ENCODE results near the gene UBASH3A. TPM values are rescaled to one million over a fixed set of nuclear protein-coding genes. Genes with fewer than 3 reads are reported as not detected.

UBASH3A gene
- total RNA-seq, 2 experiments from 2014 or later, result not detected

DNA sequence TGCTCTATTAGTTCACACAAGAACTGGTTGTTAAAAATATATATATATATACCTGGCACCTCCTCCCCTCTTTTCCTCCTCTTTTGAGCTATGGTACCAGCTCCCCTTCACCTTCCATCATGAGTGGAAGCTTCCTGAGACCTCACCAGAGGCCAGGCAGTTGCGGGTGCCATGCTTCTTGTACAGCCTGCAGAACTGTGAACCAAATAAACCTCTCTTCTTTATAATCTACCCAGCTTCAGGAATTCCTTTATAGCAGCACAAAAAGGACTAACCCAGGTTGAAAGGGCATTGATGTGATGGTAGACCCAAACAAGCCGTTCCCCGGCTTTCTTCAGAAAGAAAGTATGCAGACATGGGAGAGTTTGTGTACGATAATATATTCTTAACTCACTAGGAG lies 77.5 kb downstream of the UBASH3A start:
- H3K9me3 ChIP-seq (ENCODE audit: low read length), result no peaks in the 10 kb centered on the region
- no peak overlapping the region for H3K4me3 ChIP-seq (ENCODE audit: low read depth, low read length, poor library complexity, severe bottlenecking)
- H2AFZ ChIP-seq (ENCODE audit: low read length), result no peak overlapping the region
- intact Hi-C loops (cut with micrococcal nuclease; ENCODE audit: unreplicated experiment), result no loop called here
- DNase-seq (ENCODE audit: low spot score), result no peak
- H3K4me1 ChIP-seq (ENCODE audit: insufficient read depth, low read length, poor library complexity, severe bottlenecking), result no peaks in the 10 kb centered on the region
- ChIA-PET CTCF (ENCODE audit: unreplicated experiment) (no interaction called here), POLR2A (no interaction called here)
- no peaks in the 10 kb centered on the region for H3K79me2 ChIP-seq (ENCODE audit: insufficient read depth, low read depth, low read length)
- BruUV-seq (replicated peaks), result no TSS peak
- no peaks in the 10 kb centered on the region for H4K20me1 ChIP-seq (ENCODE audit: insufficient read depth, low read length)
- no peaks in the 10 kb centered on the region for H3K9me2 ChIP-seq (ENCODE audit: insufficient read depth, low read length)
- H3K27ac ChIP-seq (ENCODE audit: low read depth, low read length, poor library complexity, severe bottlenecking), result no peak overlapping the region
- TF ChIP-seq EZH2phosphoT487 (IDR thresholded peaks at IDR 0.05; ENCODE audit: borderline replicate concordance, low read depth, low read length), result no peak
- TF ChIP-seq, protein P1, sequence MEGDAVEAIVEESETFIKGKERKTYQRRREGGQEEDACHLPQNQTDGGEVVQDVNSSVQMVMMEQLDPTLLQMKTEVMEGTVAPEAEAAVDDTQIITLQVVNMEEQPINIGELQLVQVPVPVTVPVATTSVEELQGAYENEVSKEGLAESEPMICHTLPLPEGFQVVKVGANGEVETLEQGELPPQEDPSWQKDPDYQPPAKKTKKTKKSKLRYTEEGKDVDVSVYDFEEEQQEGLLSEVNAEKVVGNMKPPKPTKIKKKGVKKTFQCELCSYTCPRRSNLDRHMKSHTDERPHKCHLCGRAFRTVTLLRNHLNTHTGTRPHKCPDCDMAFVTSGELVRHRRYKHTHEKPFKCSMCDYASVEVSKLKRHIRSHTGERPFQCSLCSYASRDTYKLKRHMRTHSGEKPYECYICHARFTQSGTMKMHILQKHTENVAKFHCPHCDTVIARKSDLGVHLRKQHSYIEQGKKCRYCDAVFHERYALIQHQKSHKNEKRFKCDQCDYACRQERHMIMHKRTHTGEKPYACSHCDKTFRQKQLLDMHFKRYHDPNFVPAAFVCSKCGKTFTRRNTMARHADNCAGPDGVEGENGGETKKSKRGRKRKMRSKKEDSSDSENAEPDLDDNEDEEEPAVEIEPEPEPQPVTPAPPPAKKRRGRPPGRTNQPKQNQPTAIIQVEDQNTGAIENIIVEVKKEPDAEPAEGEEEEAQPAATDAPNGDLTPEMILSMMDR (conservative IDR thresholded peaks at IDR 0.05; ENCODE audit: low read length), result no peak
- H3K36me3 ChIP-seq (ENCODE audit: insufficient read depth, low read length), result no peaks in the 10 kb centered on the region
- H3K4me2 ChIP-seq (ENCODE audit: low read length), result no peak overlapping the region

DNA sequence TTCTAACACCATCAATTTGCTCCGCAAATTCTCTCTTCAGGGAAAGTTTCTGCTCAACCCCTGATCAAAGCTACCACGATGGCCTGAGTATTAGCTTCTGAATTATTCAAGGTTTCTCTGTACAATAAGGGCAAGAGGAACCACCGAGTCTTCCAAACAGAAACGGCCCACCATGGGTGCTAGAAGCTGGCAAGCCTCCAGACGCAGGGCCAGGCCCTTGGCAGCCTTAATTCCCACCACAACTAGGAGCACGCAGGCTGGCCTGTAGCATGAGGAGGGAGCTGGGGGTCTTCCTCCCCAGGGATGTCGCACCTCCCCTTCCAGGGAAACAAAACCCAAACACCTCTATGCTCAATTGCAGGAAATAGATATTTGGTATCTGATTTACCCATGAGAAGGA lies 81.3 kb downstream of the UBASH3A start:
- ChIA-PET CTCF (ENCODE audit: unreplicated experiment) (no interaction called here), POLR2A (interaction anchor here (0.7 to 0.9 kb wide), 2 partner anchors 21 to 51 kb away, joined by 3 read pairs; no protein-coding TSS in a partner anchor)
- no peaks in the 10 kb centered on the region for H3K79me2 ChIP-seq (ENCODE audit: insufficient read depth, low read depth, low read length)
- TF ChIP-seq EZH2phosphoT487 (IDR thresholded peaks at IDR 0.05; ENCODE audit: borderline replicate concordance, low read depth, low read length), result no peak
- TF ChIP-seq, protein P1 (conservative IDR thresholded peaks at IDR 0.05; ENCODE audit: low read length), result no peak
- no peak overlapping the region for H2AFZ ChIP-seq (ENCODE audit: low read length)
- H3K4me3 ChIP-seq (ENCODE audit: low read depth, low read length, poor library complexity, severe bottlenecking), result no peak overlapping the region
- H3K36me3 ChIP-seq (ENCODE audit: insufficient read depth, low read length), result no peaks in the 10 kb centered on the region; the same call in 1 of the 2 replicates
- intact Hi-C loops (cut with micrococcal nuclease; ENCODE audit: unreplicated experiment), result no loop called here
- no peaks in the 10 kb centered on the region for H4K20me1 ChIP-seq (ENCODE audit: insufficient read depth, low read length)
- no peak overlapping the region for H3K4me2 ChIP-seq (ENCODE audit: low read length)
- no peak for DNase-seq (ENCODE audit: low spot score)
- H3K9me3 ChIP-seq (ENCODE audit: low read length), result no peaks in the 10 kb centered on the region
- H3K9me2 ChIP-seq (ENCODE audit: insufficient read depth, low read length), result no peaks in the 10 kb centered on the region
- no TSS peak for BruUV-seq (replicated peaks)
- H3K4me1 ChIP-seq (ENCODE audit: insufficient read depth, low read length, poor library complexity, severe bottlenecking), result peaks cover 6% of the 10 kb centered on the region
- H3K27ac ChIP-seq (ENCODE audit: low read depth, low read length, poor library complexity, severe bottlenecking), result no peak overlapping the region

DNA sequence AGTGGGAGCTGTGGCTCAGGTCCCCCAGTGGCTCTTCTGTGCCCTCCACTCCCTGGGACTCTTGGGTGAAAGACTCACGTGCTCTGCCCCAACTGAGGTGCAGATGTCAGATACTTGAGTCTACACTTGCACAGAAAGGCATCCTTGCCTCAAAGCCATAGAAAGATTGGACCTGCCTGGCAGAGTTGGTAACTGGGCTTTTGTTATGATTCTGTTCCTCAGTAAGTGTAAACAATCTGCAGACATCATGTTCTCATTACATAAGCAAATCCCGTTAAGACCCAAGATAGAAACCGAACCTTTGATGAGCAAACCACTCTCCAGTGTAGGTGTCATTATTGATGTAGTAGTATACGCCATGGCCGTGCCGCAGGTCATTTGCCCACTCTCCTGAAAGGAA lies 82.4 kb downstream of the UBASH3A start:
- CTCF ChIA-PET (ENCODE audit: unreplicated experiment), result no interaction called here
- no TSS peak for BruUV-seq (replicated peaks)
- POLR2A ChIA-PET, result no interaction called here

More for the DNA sequence above, 82.4 kb downstream of the UBASH3A start:
- no peak overlapping the region for H2AFZ ChIP-seq (ENCODE audit: low read length)
- intact Hi-C loops (cut with micrococcal nuclease; ENCODE audit: unreplicated experiment), result no loop called here
- H3K9me3 ChIP-seq (ENCODE audit: low read length), result no peaks in the 10 kb centered on the region
- H3K79me2 ChIP-seq (ENCODE audit: insufficient read depth, low read depth, low read length), result no peaks in the 10 kb centered on the region
- H3K9me2 ChIP-seq (ENCODE audit: insufficient read depth, low read length), result no peaks in the 10 kb centered on the region
- no peak for DNase-seq (ENCODE audit: low spot score)
- no peaks in the 10 kb centered on the region for H4K20me1 ChIP-seq (ENCODE audit: insufficient read depth, low read length)
- no peak overlapping the region for H3K4me2 ChIP-seq (ENCODE audit: low read length)
- no peaks in the 10 kb centered on the region; the same call in 1 of the 2 replicates for H3K36me3 ChIP-seq (ENCODE audit: insufficient read depth, low read length)
- no peak overlapping the region for H3K4me3 ChIP-seq (ENCODE audit: low read depth, low read length, poor library complexity, severe bottlenecking)
- H3K4me1 ChIP-seq (ENCODE audit: insufficient read depth, low read length, poor library complexity, severe bottlenecking), result peaks cover 11% of the 10 kb centered on the region
- no peak overlapping the region for H3K27ac ChIP-seq (ENCODE audit: low read depth, low read length, poor library complexity, severe bottlenecking)
- TF ChIP-seq, protein P1 (conservative IDR thresholded peaks at IDR 0.05; ENCODE audit: low read length), result no peak
- TF ChIP-seq EZH2phosphoT487 (IDR thresholded peaks at IDR 0.05; ENCODE audit: borderline replicate concordance, low read depth, low read length), result no peak
